Brain pericyte (primary cell): Measurements from ENCODE around the gene AKAP8L.

Experiments
- DNase-seq: peaks from one replicate; pipeline ENCODE4 v3.0.0-alpha.2; 2012; ENCODE audit warnings: low read depth, low spot score

Gene AKAP8L

GRCh38 chr19:15418579-15419412, at the start of gene AKAP8L:
Gene AKAP8L (minus strand): TSS chr19:15418988. CDS start chr19:15418923, 65 bp downstream.
- DNase-seq: peak; percentile 99

- no peak for DNase-seq
Measured at GRCh38 chr19:15467734-15468214, 49.0 kb upstream of the AKAP8L start.

GRCh38 chr19:15466851-15467733, 48.3 kb upstream of the AKAP8L start:
- DNase-seq: no peak

GRCh38 chr19:15464394-15465385, 45.9 kb upstream of the AKAP8L start, which contains the start of gene RASAL3:
Gene RASAL3 (minus strand): TSS chr19:15464544. CDS start chr19:15464358, 186 bp downstream.
- no peak for DNase-seq

GRCh38 chr19:15463861-15464371, 45.1 kb upstream of the AKAP8L start:
- no peak for DNase-seq

- DNase-seq: no peak
Measured at GRCh38 chr19:15461694-15462093, 42.9 kb upstream of the AKAP8L start.

GRCh38 chr19:15457701-15458484, 39.1 kb upstream of the AKAP8L start:
- no peak for DNase-seq

GRCh38 chr19:15456871-15457700, 38.3 kb upstream of the AKAP8L start:
- DNase-seq: no peak

GRCh38 chr19:15456441-15456840, 37.7 kb upstream of the AKAP8L start:
- DNase-seq: no peak

GRCh38 chr19:15455996-15456395, 37.2 kb upstream of the AKAP8L start:
- no peak for DNase-seq

GRCh38 chr19:15453906-15454860, 35.4 kb upstream of the AKAP8L start:
- DNase-seq: no peak

GRCh38 chr19:15453091-15453578, 34.3 kb upstream of the AKAP8L start:
- DNase-seq: no peak

GRCh38 chr19:15452111-15453047, 33.6 kb upstream of the AKAP8L start:
- DNase-seq: peak; percentile 76

- no peak for DNase-seq
Measured at GRCh38 chr19:15450528-15450890, 31.7 kb upstream of the AKAP8L start.

- DNase-seq: no peak
Measured at GRCh38 chr19:15449620-15450527, 31.1 kb upstream of the AKAP8L start, which contains the start of gene WIZ. Gene WIZ (minus strand): TSS chr19:15449956. CDS start chr19:15448307, 1,649 bp downstream.
